ENCODE data around the gene HLX.

The HLX gene, protein sequence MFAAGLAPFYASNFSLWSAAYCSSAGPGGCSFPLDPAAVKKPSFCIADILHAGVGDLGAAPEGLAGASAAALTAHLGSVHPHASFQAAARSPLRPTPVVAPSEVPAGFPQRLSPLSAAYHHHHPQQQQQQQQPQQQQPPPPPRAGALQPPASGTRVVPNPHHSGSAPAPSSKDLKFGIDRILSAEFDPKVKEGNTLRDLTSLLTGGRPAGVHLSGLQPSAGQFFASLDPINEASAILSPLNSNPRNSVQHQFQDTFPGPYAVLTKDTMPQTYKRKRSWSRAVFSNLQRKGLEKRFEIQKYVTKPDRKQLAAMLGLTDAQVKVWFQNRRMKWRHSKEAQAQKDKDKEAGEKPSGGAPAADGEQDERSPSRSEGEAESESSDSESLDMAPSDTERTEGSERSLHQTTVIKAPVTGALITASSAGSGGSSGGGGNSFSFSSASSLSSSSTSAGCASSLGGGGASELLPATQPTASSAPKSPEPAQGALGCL

DNA sequence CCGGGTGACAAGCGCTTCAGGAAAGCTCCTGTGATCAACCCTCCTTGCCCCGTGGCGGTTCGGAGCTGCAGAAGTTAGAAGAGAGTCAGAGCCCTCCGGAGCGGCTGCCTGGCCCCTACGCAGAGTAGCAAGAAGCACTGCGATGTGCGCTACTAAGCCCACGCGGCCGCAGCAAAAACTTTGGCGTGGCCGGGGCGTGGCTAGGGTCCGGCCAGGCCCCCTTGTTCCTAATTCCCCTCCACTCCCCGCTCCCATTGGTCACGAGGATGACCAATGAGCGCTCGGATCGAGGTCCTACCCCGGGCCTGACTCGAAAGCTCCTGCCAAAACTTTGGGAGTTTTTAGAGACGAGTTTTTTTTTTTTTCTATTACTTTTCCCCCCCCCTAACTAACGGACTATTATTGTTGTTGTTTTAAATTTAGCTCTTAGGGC lies at the start of gene HLX:
Gene HLX, plus strand, starts transcription at position 368 of the 433 bp plus-strand sequence. CDS start 415 bp downstream, outside the sequence.
- peak; percentile 97 for DNase-seq

DNA sequence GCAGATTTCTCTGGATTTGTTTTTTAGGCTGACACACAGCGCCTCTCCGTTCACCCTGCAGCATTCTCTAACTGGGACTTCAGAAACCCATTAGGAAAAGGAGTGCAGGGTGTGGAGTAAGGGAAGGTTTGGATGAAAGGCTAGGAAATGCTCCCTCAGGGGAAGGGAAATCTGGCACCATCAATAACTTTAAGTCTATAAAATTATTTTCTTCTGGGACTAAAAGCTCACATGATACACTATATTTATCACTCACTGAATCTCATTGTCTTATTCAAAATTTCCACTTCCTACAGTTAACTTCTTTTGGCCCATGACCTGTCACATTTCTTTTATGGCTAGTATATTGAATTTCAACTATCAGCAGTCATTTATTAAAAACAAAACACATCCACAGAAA lies 45.8 kb upstream of the HLX start:
- no peak for DNase-seq

DNA sequence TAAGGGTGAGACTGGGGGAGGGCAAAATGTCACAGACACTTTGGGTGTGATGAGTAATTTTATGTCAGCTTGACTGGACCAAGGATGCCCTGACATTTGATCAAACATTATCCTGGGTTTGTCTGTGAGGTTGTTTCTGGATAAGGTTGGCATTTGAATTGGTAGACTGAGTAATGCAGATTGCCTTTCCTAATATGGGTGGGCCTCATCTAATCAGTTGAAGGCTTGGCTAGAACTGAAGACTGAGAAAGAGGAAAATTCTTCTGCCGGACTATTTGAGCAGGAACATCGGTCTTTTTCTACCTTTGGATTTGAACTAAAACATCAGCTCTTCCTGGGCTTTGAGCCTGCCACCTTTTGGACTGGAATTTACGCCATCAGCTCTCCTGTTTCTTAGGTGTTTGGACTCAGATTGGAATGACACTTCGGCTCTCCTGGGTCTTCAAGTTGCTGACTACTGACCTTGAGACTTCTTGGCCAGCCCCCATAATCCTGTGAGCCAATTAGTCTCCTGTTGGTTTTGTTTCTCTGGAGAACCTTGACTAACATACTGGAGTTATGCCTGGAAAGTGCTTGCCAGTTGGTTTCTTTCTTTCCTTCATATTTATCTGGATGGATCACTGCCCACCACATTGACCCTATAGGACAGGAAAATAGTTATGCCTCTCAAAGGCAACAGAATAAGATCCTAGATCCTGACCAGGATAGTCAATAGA lies 44.9 kb upstream of the HLX start:
- no peak for DNase-seq

DNA sequence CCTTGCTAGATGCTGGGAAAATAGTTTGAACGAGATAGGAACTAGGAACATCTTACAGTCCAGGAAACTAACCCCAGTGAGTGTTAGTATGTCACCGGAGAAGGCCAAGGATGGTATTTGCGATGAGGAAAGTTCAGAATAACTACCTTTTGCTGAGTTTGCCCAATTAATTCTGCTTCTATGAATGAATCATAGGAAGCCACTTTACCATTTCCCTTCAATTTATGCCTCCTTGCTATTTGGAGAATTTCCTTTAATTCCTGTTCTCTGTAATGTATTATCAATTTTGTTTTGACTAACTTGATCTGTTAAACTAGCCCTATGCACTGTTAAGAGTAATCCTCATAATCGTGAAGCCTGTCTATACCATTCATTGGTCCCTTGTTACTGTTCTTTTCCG lies 40.7 kb upstream of the HLX start:
- DNase-seq = no peak

DNA sequence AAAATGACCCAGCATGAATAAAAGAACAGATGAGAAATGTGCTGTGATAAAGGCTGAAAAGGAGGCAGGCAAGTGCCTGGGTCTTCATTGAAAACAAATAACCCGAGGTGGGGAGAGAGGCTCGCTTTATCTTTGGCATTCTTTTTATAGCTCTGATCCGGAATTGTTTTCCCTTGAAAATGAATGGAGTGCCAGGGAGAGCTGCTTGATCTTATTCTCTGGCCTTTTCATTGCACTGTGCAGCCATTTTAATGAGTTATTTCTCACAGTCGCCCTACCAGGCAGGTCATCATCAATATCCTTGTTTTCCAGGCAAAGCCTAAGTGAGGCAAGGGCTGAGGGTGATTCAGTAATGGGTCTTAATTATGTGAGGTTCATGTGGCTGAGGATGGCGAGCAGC lies 39.8 kb upstream of the HLX start:
- DNase-seq = no peak

DNA sequence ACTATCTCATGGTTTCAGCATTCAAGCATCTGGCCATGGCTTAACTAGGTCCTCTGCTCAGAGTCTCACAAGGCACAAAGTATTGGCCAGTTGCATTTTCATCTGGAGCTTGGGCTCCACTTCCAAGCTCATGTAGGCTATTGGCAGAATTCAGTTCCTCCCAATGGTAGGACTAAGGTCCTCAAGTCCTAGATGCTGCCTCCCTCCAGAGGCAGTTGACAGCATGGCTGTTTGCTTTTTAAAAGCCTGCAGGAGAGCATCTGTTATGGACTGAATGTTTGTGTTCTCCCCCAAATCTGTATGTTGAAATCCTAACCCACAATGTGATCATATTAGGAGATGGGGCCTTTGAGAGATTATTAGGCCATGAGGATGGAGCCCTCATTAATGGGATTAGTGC lies 38.0 kb upstream of the HLX start:
- peak; percentile 24 for DNase-seq

DNA sequence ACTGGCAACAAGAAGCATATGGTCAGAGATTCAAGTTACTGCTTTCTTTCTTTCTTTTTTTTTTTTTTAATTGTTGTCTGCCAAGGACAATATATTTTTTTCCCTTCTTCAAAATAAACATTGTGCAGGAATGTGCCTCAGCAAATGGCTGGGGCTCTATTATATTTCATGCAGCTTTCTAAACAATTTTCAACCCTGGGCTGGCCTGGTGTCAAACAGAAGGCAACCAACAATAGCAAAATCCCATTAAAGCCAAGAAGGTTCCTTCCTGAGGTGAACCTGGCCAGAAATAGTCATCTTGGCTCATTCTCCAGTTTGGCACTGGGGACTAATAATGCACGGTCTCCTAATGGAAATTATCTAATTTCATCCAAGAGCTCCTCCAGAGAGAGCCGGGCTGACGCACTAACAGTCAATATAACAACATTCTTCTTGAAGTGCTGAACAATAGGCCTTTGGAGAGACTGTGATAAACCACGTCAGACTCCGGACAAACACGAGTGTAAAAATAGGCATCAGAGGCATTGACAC lies 35.7 kb upstream of the HLX start:
- DNase-seq = no peak

DNA sequence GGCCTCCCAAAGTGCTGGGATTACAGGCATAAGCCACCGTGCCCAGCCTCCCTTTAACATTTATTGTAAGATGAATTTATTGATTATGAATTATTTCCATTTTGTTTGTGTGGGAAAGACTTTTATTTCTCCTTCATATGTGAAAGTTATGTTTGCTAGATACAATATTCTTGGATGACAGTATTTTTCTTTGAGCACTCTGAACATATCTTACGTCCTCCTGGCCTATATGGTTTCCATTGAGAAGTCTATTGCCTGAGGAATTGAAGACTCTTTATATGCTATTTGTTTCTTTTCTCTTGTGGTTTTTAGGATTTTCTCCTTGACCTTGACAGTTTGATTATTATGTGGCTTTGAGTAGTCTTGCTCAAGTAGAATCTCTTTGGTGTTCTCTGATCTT lies 26.8 kb upstream of the HLX start:
- no peak for DNase-seq

DNA sequence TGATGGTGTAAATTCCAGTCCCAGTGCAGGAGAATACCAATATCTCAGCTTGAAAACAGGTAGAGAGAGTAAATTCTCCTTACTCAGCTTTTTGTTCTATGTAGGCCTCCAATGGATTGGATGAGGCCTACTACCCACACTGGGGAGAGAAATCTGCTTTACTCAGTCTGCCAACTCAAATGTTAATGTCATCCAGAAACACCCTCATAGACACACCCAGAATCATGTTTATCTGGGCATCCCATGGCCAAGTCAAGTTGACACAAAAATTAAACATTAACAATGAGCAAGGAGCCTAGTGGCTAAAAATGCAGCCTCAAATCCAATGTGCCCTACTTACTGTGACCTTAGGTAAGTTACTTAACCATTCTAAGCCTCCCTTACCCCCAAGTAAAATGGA lies 6.9 kb upstream of the HLX start:
- DNase-seq = no peak

DNA sequence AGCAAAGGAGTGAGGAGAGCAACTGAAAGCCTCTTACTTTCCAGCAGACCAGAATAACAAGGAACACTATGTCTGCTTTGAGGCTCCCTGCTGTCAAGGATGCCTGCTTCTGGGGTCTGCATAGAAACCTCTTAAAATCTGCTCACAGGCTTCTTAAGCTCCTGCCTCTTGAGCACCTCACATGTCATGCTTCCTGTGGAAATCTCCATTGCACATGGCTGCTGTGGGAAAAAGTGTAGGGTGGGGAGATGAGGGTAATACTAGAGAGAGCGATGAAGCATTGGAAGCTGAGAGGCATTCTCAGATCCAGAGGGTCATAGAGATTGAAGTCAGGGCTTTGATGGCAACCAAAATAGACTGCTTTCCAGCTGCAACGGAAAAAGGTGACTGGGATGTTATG lies 6.2 kb upstream of the HLX start:
- no peak for DNase-seq

DNA sequence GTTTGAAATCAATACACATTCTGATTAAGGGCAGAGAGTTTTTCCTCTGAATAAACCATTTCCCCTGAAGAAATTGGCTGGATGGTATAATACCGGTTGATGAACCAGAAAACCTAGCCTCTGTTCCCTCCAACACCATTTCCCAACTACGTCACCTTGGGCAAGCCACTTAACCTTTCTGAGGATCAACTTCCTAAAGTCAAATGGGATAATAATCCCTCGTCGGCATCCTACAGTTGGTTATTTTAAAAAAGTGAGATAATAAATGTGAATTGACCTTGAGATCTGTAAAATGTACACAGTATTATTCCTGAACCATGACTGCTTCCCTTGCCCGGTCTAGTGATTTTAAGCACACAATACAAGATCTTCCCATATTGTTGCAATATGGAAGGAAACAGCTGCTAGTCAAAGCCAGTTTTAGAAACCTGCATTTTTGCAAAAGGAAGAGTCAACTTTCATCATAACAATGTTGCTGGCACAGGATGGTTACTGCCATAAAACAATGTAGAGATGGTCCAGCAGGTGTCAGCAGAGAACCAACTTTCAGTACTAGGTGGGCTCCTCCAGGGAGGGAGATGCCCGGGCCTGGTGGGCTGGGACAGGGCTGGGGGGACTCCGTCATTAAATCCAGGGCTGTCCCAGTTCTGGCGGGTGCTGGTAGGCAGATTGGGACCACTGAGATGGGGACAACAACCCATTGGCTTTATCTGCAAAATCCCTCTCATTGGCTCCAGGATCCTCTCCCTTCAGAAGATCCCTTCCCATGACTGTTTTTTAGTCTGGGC lies 5.2 kb upstream of the HLX start:
- DNase-seq = peak; percentile 54

DNA sequence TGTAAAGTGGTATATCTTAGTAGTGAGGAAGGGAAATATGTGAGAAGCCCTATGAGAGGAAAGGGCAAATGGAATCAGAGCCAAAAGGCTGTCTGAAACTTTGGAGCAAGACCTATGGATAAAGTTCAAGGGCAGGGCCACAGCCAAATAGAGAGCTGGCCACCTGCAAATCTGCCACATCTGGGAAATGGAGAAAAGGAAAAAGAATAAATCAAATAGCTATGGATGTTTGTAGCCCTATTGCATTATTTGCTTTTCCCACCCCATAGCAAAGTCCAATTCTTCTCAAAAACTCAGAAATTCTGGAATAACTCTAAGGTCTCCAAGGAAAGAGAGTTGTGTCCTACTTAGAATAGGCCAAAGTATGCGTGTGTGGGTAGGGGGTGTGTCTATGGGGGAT lies 4.0 kb upstream of the HLX start:
- DNase-seq = no peak

DNA sequence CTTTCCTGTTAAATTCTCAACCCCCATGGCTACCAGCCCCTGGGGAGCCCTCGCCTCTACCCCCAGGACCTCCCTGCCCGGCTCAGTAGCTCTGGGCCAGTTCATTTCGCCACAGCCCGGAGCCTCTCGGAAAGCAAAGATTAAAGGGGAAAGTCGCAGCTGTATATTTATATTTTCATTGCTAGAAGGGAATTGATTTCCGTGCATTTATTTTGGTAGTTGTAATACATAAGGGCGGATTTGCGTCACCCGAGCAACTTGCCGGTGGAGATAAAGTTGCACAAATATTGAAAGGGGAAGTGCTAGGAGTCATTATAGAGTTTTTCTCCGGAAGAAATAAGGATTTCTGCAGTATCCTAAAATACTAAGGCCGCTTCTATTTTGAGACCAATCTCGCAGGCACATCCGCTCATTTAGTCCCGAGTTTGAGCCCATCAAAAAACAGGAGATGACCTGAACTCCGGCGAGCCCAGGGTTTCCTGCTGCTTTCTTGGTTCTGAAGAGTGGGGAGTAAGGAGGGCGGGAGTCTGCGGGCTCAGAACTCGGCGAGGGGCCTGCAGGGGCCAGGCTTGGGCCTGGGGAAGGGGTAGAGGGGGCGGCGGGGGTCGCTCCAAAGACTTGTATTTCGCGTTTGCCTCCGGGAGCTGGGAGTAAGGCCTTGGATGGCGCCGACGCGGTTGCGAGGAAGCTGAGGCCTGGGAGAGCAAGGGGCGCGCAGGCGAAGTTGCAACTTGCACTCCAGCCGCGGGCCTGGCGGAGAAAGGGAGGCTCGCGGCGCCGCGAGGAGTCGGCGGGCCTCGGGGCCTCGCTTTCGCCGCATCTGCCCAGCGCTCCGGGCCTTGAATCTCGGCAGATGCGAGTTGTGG lies 2.5 kb upstream of the HLX start:
- peak; percentile 95 for DNase-seq

DNA sequence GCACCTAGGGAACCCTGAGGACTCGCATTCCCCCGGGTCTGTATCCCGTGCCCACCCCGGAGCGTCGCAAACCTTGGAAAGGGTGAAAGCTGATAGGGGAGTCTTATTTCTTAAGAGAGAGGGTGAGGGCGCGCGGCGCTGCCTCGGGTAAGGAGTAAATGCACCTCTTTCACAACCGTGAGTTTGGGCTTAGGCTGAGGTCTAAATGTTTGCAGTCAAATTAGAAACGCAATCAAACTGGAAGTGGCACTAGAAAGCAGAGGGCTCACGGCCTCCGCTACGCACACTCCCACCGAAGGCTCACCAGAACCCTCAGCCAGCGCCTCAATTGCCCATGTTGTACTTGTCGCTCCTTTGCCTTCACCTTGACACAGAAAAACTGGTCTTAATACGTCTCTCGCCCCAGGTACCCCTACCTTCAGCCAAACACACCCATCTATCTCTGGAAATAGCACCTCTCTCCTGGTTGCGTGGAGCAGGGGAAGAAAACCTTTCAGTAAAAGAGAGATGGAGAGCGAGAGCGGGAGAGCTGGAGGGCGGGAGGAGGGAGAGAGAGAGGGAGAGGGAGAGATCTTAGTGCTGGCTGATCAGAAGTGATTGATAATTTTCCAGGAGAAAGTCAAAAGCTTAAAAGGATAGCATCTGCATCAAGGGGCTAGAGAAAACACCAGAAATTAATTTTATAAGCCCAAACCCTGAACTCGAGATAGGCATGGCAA lies 1.7 kb upstream of the HLX start:
- peak; percentile 64 for DNase-seq

DNA sequence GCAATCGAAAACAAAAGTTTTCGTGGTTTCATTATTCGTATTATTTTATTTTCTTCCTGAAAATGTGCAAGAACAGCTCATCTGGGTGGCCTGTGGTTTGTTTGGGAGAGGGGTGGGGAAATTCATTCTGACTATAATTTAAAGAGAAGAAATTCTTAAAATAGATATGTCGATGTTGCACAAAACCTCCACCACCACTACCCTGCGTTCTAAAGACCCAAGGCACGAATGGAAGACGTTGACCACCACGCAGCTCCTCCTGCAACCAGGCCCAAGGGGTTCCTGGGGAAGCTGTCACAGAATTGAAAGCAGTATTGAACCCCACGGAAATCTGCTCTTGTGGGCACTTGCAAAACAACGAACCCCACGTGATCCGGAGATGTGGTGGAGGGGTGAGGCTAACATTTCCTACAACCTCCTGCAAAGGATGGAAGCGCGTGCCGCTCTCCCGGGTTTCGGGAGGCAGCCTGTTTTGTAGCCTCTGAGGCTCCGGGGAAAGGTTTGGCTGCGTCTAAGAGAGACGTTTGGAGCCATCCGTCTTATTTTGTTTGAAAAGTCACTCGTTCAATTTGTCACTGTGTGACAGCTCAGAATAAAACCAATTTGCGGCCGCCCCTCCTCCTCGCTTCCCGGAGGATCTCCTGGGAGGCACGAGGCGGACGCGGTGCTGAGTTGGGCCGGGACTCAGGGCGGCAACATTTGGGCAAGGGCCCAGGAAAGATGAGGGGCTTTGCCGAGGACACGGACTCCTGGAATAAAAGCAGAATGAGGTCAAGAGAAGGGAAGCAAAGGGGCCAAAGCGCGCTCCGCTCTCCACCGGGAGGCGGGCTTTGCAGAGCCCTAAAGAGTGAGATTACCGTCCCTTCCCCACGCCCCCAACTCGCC lies 810 bp upstream of the HLX start:
- peak; percentile 99 for DNase-seq

DNA sequence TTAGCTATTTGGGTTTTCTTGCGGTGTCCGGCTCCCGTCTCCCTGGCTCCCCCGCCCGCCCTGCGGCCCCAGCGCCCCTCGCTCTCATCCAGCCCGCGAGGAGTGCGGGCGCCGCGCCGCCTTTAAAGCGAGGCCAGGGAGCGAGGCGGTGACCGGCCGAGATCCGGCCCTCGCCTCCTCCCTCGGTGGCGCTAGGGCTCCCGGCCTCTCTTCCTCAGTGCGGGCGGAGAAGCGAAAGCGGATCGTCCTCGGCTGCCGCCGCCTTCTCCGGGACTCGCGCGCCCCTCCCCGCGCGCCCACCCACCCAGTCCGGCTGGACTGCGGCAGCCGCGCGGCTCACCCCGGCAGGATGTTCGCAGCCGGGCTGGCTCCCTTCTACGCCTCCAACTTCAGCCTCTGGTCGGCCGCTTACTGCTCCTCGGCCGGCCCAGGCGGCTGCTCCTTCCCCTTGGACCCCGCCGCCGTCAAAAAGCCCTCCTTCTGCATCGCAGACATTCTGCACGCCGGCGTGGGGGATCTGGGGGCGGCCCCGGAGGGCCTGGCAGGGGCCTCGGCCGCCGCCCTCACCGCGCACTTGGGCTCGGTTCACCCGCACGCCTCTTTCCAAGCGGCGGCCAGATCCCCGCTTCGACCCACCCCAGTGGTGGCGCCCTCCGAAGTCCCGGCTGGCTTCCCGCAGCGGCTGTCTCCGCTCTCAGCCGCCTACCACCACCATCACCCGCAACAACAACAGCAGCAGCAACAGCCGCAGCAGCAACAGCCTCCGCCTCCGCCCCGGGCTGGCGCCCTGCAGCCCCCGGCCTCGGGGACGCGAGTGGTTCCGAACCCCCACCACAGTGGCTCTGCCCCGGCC lies 492 bp downstream of the HLX start:
- DNase-seq = no peak

DNA sequence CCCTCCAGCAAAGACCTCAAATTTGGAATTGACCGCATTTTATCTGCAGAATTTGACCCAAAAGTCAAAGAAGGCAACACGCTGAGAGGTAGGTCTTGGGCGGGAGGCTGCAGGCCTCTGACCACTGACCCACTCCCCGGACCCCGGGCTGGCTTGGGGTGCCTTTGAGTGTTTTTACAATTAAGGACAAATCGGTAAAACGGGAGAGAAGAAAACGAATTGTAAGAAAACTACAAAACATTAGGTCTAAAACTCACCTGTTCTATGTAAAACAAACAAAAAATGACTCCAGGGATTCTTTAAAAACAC lies 1.1 kb downstream of the HLX start:
- DNase-seq = no peak

DNA sequence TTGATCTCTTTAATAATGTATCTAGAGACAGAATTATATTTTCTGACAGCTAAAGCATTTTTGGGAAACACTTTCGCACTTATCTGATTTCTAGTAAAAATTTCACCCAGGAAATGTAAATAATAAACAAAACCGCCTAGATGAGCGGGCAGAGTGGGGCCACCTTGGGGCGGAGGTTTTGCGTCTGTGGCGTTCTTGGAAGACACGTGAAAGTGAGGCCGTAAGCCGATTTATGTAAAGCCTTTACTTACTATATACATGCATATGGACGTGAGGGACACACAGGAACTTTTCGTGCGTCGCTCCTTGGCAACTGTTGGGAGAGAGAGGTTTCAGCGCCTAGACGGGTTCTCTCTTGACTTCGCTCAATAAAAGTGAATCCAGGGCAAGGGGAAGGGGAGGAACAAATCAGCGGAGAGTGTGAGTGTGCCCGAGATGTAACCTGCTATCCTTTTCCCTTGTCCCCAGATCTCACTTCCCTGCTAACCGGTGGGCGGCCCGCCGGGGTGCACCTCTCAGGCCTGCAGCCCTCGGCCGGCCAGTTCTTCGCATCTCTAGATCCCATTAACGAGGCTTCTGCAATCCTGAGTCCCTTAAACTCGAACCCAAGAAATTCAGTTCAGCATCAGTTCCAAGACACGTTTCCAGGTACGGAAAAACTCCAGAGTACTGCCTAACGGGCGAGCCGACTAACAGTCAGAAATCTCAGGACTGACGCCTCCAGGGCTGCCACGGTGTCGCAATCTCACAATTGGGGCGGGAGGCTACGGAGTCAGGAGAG lies 1.7 kb downstream of the HLX start:
- peak; percentile 89 for DNase-seq
